HepG2 (cell line): Measurements from ENCODE around the gene GPR4. TPM values are rescaled to one million over a fixed set of nuclear protein-coding genes. Genes with fewer than 3 reads are reported as not detected.

Experiments
- ATAC-seq: fragments of 200-7000 bp; cut with Tn5 transposase; 3 replicates; pipeline ENCODE4 v1.9.1; 2020; ENCODE audit warnings: mild to moderate bottlenecking, moderate library complexity
- BruUV-seq: library from RNA; stranded (reverse); fragments of 400-500 nt; replicated peaks from 2 replicates; lab custom pipeline; 2021; lab: Mats Ljungman, UMichigan
- CTCF ChIA-PET: fragments of 300-600 bp; formaldehyde crosslinking; extraction: SDS; loops from one replicate; lab custom pipeline; 2021; ENCODE audit warnings: low total read pairs, inconsistent platforms, low intra/inter-chr PET ratio; lab: Yijun Ruan, JAX
- POLR2A ChIA-PET: fragments of 350-600 bp; sonication (Branson Sonifier 250); formaldehyde crosslinking; loops from one replicate; lab custom pipeline; 2020; ENCODE audit warnings: antibody characterized with exemption, inconsistent platforms; lab: Yijun Ruan, JAX
- DNase-seq: peaks from one replicate; pipeline ENCODE4 v3.0.0-alpha.2; 2015; ENCODE audit warnings: low spot score
- FAIRE-seq: peaks from 3 replicates; lab custom pipeline; 2011; peaks lifted over from hg19 to GRCh38; lab: Jason Lieb, UNC
- H2AFZ ChIP-seq: one replicate; pipeline ENCODE4 v1.6.1; 2011; ENCODE audit warnings: low read length, inconsistent platforms
- H3K27ac ChIP-seq: fragments of 300-600 bp; 3 replicates; pipeline ENCODE4 v1.8.0; 2011; ENCODE audit warnings: mixed run types, mild to moderate bottlenecking, mixed read lengths, low read length, inconsistent platforms; ENCODE audit not compliant: insufficient read depth; ENCODE audit errors: extremely low read length
- H3K27me3 ChIP-seq, 2 experiments: fragments of 200-600 bp in 1 of 2; 2 replicates in 1 of 2; 3 replicates in 1 of 2; pipeline versions ENCODE4 v1.6.0 to v1.8.0; 2011; ENCODE audit warnings: low read length in 2 of 2, mild to moderate bottlenecking in 2 of 2, moderate library complexity in 2 of 2, inconsistent platforms in 1 of 2; ENCODE audit not compliant: insufficient read depth in 2 of 2, control insufficient read depth in 1 of 2
- H3K36me3 ChIP-seq, 2 experiments: fragments of 200-600 bp in 1 of 2; replicated peaks in 1 of 2; 2 replicates in 1 of 2; 3 replicates in 1 of 2; pipeline versions ENCODE4 v1.5.1 to v1.8.0; 2011; ENCODE audit warnings: low read length in 2 of 2, inconsistent platforms in 1 of 2; ENCODE audit not compliant: insufficient read depth in 2 of 2, control insufficient read depth in 1 of 2
- H3K4me1 ChIP-seq: 2 replicates; pipeline ENCODE4 v1.5.1; 2012; ENCODE audit warnings: low read length, inconsistent platforms; ENCODE audit not compliant: insufficient read depth
- H3K4me2 ChIP-seq: 2 replicates; pipeline ENCODE4 v1.6.0; 2011; ENCODE audit warnings: low read depth, low read length, inconsistent platforms
- H3K4me3 ChIP-seq, 3 experiments: fragments of 200-600 bp in 1 of 3; sonication (generic), shearing (Covaris generic) in 1 of 3; replicated peaks in 1 of 3; 2 replicates each; pipeline ENCODE4 v1.5.1; 2011 to 2016; ENCODE audit warnings: low read length in 3 of 3, inconsistent platforms in 2 of 3, low read depth in 2 of 3, mild to moderate bottlenecking in 2 of 3, control low read depth in 1 of 3, mixed read lengths in 1 of 3; ENCODE audit not compliant: insufficient read depth in 1 of 3
- H3K79me2 ChIP-seq: one replicate; pipeline ENCODE4 v1.6.1; 2011; ENCODE audit warnings: low read length, inconsistent platforms; ENCODE audit not compliant: insufficient read depth
- H3K9ac ChIP-seq: 2 replicates; pipeline ENCODE4 v1.6.0; 2011; ENCODE audit warnings: mild to moderate bottlenecking, low read depth, low read length, inconsistent platforms; ENCODE audit not compliant: insufficient read depth
- H3K9me3 ChIP-seq: 2 replicates; pipeline ENCODE4 v1.5.1; 2012; ENCODE audit warnings: mild to moderate bottlenecking, low read length
- H4K20me1 ChIP-seq: 2 replicates; pipeline ENCODE4 v1.6.0; 2011; ENCODE audit warnings: inconsistent platforms, mild to moderate bottlenecking, low read length, moderate library complexity; ENCODE audit not compliant: insufficient read depth
- GMEB1 ChIP-seq: sonication (generic); formaldehyde crosslinking; IDR thresholded peaks from 2 replicates; pipeline ENCODE4 v1.5.1; 2020; ENCODE audit warnings: missing genetic modification reagents, mild to moderate bottlenecking, borderline replicate concordance
- MAFK ChIP-seq, 2 experiments: IDR thresholded peaks in 1 of 2; conservative IDR thresholded peaks in 1 of 2; 2 replicates each; pipeline ENCODE4 v1.6.1; 2011; ENCODE audit warnings: improper control_type of control experiment in 2 of 2, low read length in 2 of 2
- NFE2L2 ChIP-seq: fragments of 150-350 bp; IDR thresholded peaks from 2 replicates; pipeline ENCODE4 v1.6.1; 2014; ENCODE audit warnings: low read length
- RBFOX2 ChIP-seq: fragments of 200-400 bp; formaldehyde crosslinking; IDR thresholded peaks from 2 replicates; pipeline ENCODE4 v1.6.1; 2017; ENCODE audit warnings: low read depth, mild to moderate bottlenecking, low read length
- STAG1 ChIP-seq: sonication (generic); formaldehyde crosslinking; IDR thresholded peaks from 2 replicates; pipeline ENCODE4 v1.4.0; 2020; ENCODE audit warnings: missing genetic modification reagents
- TBL1XR1 ChIP-seq: fragments of 150-350 bp; IDR thresholded peaks from 2 replicates; pipeline ENCODE4 v1.6.1; 2014; ENCODE audit warnings: borderline replicate concordance, low read length; ENCODE audit not compliant: partially characterized antibody
- ZBTB39 ChIP-seq: sonication (generic); formaldehyde crosslinking; IDR thresholded peaks from 2 replicates; pipeline ENCODE4 v1.5.0; 2020; ENCODE audit warnings: missing genetic modification reagents
- ZKSCAN1 ChIP-seq: fragments of 150-350 bp; IDR thresholded peaks from 2 replicates; pipeline ENCODE4 v1.6.1; 2014; ENCODE audit warnings: low read length
- ZNF136 ChIP-seq: sonication (generic); formaldehyde crosslinking; IDR thresholded peaks from 2 replicates; pipeline ENCODE4 v1.8.1; 2022; ENCODE audit warnings: low read depth, mild to moderate bottlenecking, moderate library complexity, missing genetic modification reagents
- ZNF460 ChIP-seq: sonication (generic); formaldehyde crosslinking; IDR thresholded peaks from 2 replicates; pipeline ENCODE4 v1.5.1; 2020; ENCODE audit warnings: missing genetic modification reagents, mild to moderate bottlenecking, borderline replicate concordance
- ZNF546 ChIP-seq: sonication (generic); formaldehyde crosslinking; conservative IDR thresholded peaks from 2 replicates; pipeline ENCODE4 v1.8.1; 2023; ENCODE audit warnings: mild to moderate bottlenecking, missing genetic modification reagents
- ZNF558 ChIP-seq: sonication (generic); formaldehyde crosslinking; IDR thresholded peaks from 2 replicates; pipeline ENCODE4 v1.9.0; 2022; ENCODE audit warnings: mild to moderate bottlenecking, missing genetic modification reagents, borderline replicate concordance
- ZNF704 ChIP-seq: sonication (generic); formaldehyde crosslinking; IDR thresholded peaks from 2 replicates; pipeline ENCODE4 v1.8.1; 2023; ENCODE audit warnings: mild to moderate bottlenecking, inconsistent platforms, moderate library complexity, missing genetic modification reagents, borderline replicate concordance
- ZNF776 ChIP-seq: sonication (generic); formaldehyde crosslinking; IDR thresholded peaks from 2 replicates; pipeline ENCODE4 v1.4.0; 2020; ENCODE audit warnings: mild to moderate bottlenecking, missing genetic modification reagents
- ZNF883 ChIP-seq: sonication (generic); formaldehyde crosslinking; IDR thresholded peaks from 2 replicates; pipeline ENCODE4 v1.5.1; 2020; ENCODE audit warnings: mild to moderate bottlenecking, missing genetic modification reagents; ENCODE audit errors: not compliant biosample characterization
- ZSCAN29 ChIP-seq: sonication (generic); formaldehyde crosslinking; conservative IDR thresholded peaks from 2 replicates; pipeline ENCODE4 v1.4.0; 2020; ENCODE audit warnings: mild to moderate bottlenecking, missing genetic modification reagents
- WGBS: methylation state at CpG from one replicate; pipeline ENCODE4 v1.1.6; 2017; ENCODE audit warnings: low lambda C conversion rate; 5-methylcytosine and 5-hydroxymethylcytosine counted together
- in situ Hi-C: cut with HindIII; loops from 2 replicates; pipeline ENCODE4 v1.10.0; 2017; ENCODE audit warnings: low pct_unique_long_range_greater_than_20kb; ENCODE audit not compliant: extremely low pct_ligation_motif_present
- intact Hi-C: fragments of 100-400 bp; cut with micrococcal nuclease; formaldehyde crosslinking; loops from one replicate; pipeline ENCODE4 v1.10.0; 2022; ENCODE audit not compliant: unreplicated experiment
- polyA plus RNA-seq, 8 experiments: library from polyadenylated mRNA; depleted of rRNA in 3 of 8; stranded (reverse) in 7 of 8; unstranded in 1 of 8; fragments of >200 nt; fragmentation: Illumina TruSeq in 4 of 8; extraction: Trizol in 4 of 8; gene quantifications; 2 replicates each; pipeline versions ENCODE4 v1.2.1 to v1.2.3, GENCODE V29; 2011 to 2016; ENCODE audit warnings: low read depth in 4 of 8, missing spikeins in 1 of 8, mixed read lengths in 1 of 8; ENCODE audit not compliant: insufficient read depth in 1 of 8
- total RNA-seq, 5 experiments: library from RNA; depleted of rRNA; stranded (reverse); fragments of >200 nt; fragmentation: Illumina TruSeq; extraction: Trizol; gene quantifications; 2 replicates each; pipeline ENCODE4 v1.2.3, GENCODE V29; 2016; ENCODE audit warnings: low read depth in 1 of 5

GPR4 gene
- total and polyA plus RNA-seq, 2 of the 13 experiments (the other 11 are each of a cell fraction or from before 2014, with no cell fraction given), result 0.15 TPM; not detected in 1

- Histone ChIP-seq H3K4me1 (peaks cover 58% of the 10 kb centered on the region), H4K20me1 (no peaks in the 10 kb centered on the region), H3K4me2 (no peak overlapping the region), H3K9me3 (no peaks in the 10 kb centered on the region), H3K27ac (no peak overlapping the region), H3K36me3 (peaks cover 1% of the 10 kb centered on the region in 2 experiments; a peak in 1 of 5 replicates), H3K9ac (no peak overlapping the region), H3K4me3 (no peak overlapping the region), H3K79me2 (peaks cover 25% of the 10 kb centered on the region), H2AFZ (no peak overlapping the region), H3K27me3 (no peaks in the 10 kb centered on the region)
- ATAC-seq (no peak), DNase-seq (no peak), FAIRE-seq (no peak)
- intact Hi-C loops (no loop called here), in situ Hi-C loops (no loop called here)
- POLR2A ChIA-PET, result no interaction called here
- 90% methylated on average over 3 of the region's 4 CpGs for WGBS
- TF ChIP-seq STAG1 (no peak), ZNF460 (no peak), ZNF546 (CRISPR knock-in tag) (no peak), ZNF883 (CRISPR knock-in tag) (no peak), RBFOX2 (no peak), ZNF704 (no peak), ZSCAN29 (CRISPR knock-in tag) (no peak), ZNF776 (CRISPR knock-in tag) (no peak), GMEB1 (no peak), ZNF136 (CRISPR knock-in tag) (no peak), ZKSCAN1 (no peak), NFE2L2 (no peak), ZBTB39 (CRISPR knock-in tag) (no peak), TBL1XR1 (no peak), ZNF558 (CRISPR knock-in tag) (no peak), MAFK (conservative IDR thresholded peaks at IDR 0.05 in 1 of 2, IDR thresholded peaks at IDR 0.05 in 1 of 2; ENCODE audit: low read length in 2 of 2) (no peak)
- BruUV-seq, result no TSS peak
- CTCF ChIA-PET, result no interaction called here
These were observed 27.5 kb downstream of the GPR4 start for GRCh38 chr19:45574526-45574925.
